Inferior parietal cortex (tissue), 1 donor: ENCODE measurements around the gene MRPL40.
"Not testable (repeated sequence)": the region's sequence is repeated elsewhere in the genome, so short reads cannot be mapped to it uniquely, and the experiment has no call there.

Experiments
- DNase-seq: peaks from one replicate; pipeline ENCODE4 v3.0.0-alpha.2; 2016; ENCODE audit errors: extremely low spot score

The MRPL40 gene

GRCh38 chr22:19406846-19407245 lies 25.5 kb upstream of the MRPL40 start:
- DNase-seq = no peak

DNA sequence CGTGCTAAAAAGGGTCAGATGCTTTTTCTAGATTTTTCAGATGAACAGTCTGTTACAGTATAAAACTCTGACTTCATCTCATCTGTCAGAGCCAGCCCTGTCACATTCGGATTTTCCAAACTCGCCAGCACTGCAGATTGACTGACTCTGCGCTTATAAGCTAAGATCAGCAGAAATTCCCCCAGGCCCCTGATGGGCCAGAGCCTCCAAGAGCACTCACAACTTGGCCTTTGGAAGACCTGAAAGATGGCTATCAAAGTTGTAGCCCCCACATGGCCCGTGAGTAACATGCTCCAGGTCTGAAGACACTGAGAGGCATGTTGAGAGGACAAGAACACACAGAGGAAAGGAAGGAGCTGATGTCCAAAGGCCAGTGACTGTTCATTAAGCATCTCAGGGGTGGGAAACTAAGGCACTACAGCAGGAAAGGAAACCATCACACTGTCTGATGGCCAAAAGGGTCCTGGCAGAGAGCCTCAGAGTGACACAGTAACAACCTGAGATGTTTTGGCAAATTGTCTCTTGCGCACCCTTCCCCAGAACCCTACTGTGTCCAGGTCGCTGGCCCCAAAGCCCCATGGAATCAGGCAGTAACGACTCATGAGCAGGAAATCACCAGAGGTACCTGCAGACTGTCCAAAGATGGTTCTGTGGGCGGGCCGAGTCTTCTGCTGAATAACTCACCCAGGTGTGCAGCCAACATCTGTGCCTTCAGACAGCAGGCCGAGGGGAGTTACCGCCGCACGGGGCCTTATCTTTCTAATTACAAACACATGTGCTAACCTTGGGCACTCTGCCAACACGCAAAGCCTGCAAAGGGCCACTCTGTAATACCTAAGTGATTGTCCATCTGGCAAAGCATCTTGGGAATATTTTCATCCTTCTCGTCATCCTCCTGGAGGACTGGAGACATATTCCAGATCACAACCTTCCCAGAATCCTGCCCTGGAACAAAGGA lies 24.4 kb upstream of the MRPL40 start:
- no peak for DNase-seq

GRCh38 chr22:19410941-19411689 lies 21.2 kb upstream of the MRPL40 start:
- no peak for DNase-seq

GRCh38 chr22:19411690-19412045 lies 20.7 kb upstream of the MRPL40 start:
- no peak for DNase-seq

- no peak for DNase-seq
Measured at GRCh38 chr22:19412478-19412877, 19.9 kb upstream of the MRPL40 start.

- DNase-seq = no peak
Measured at GRCh38 chr22:19412923-19413322, 19.4 kb upstream of the MRPL40 start.

DNA sequence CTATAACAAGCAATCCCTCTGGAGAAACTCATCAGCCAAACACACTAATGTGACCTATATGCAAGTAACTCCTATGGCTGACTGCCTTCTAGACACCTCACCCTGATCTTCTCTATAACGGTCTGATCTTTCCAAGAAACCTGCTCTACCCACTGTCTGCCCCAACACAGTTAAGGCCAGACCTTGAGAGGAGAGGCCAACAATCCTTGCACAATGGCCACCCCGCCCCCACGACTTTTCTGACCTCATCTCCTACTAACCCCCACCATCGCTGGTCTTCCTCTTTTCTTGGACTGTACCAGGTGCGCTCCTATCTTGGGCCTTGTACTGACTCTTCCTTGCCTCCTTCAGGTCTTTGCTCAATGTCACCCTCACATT lies 13.3 kb upstream of the MRPL40 start:
- peak; percentile 59 for DNase-seq

DNA sequence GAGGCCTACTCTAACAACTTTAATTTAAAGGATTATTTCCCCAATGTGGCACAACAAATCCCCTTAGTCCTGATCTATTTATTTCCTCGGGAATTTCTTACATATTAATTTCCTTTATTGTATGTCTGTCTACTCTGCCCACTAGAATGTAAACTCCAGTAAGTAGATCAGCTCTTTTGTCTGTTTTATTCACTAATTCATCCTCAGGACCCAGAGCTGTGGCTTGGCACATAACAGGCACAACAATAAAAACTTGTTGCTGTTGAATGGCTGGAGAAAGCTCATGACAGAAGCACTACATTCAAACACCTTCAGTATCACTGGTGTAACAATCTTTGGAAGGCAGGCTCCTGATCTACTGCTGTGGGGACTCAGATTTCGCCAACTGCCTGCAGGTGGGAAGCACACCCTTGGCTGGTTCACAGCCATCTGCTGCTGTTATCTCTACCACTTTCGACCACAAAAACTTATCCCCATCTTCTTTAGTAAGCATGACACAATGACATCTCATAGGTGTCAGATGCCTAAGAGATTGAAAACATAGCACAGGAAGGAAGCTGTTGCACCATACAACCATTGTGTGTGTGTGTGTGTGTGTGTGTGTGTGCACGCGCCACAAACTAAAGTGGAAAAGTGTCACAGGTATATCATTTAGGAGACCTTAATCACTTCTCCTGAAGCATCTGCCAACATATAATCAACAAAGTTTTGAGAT lies 12.7 kb upstream of the MRPL40 start:
- DNase-seq = peak; percentile 30

GRCh38 chr22:19420321-19420720 lies 12.0 kb upstream of the MRPL40 start:
- DNase-seq = no peak

GRCh38 chr22:19422440-19423301 lies 9.7 kb upstream of the MRPL40 start:
- DNase-seq = no peak

DNA sequence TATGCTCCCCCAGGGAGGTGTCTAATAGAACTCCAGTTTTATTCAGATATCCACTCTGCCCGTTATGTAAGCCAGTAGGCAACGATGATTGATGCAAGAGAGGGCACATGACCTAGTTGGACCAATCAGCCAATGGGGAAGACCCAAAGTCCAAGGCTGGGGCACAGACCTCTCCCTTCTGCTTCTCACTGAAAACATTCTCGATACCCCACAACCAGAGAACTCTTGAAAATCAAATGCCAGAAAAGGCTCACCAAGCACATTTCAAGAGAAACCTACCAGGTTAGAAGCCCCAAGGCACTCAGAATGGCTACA lies 8.2 kb upstream of the MRPL40 start:
- no peak for DNase-seq

DNA sequence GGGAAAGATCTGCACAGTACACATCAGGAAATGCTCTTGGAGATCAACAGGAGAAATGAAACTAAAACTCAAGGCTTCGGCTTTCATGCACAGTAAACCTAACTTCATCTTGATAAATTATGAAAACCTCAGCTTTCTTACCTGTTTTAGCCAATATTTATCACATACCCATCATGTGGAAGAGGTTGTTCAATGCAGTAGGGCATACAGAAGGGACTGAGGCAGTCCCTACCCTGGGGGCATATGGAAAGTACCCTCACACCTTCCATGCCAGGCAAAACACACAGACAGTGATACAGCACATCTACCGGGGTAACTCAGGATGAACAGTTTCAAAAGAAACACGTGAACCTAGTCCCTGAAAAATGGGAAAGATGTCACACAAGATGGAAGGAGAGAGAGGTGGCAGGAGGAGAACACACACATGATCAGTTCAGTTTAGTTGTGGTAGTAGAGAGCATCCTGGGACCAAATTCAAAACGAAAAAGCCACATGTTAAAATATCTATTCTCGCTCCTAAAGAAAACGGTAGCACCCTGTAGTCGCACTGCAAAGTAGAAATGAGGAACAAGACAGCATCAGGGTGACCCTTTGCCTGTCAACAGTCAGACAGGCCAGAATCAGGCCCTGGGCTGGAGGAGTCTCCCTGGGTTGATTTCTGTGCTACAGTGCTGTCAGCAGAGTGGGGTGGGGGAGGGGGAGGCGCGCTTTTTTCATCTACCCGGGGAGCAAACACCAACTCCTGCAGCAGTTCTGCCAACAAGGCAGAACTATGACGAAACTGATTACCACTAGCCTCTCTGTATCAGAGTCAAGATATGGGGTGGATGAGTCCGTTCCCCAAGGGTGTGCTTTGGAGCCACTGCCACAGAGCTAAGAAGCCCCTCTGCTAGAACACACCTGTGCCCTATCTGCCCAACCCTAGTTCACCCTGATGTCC lies 2.1 kb upstream of the MRPL40 start:
- no peak for DNase-seq

DNA sequence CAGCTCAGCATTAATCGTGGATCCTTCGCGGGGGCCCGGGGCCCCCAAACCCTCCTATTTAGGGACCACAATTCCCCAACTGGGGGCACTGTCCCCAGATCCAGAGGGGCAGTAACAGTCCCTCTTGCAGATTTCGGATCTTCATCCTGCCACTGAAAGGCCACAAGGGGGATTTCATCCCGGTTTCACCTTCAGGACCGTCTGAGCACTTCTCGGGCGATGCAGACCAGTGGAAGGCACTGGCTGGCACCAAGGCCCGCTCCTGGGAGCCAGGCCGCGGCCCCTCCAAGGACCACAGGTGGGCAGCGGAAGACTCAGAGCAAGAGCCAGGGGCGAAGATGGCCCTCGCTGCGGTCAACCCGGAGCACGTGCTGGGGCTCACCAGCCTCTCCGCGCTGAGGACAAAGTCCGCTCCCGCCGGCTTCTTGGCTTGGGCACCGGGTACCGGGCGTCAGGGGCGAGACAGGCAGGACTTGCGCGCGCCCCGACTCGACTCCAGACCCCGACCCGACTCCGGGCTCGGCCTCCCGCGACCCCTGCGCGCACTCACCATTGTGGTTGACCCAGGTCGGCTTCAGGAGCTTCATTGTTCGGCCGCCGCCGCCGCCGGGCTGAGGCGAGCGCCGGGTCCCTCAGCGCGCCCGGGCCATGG lies 1.3 kb upstream of the MRPL40 start:
- DNase-seq = no peak

DNA sequence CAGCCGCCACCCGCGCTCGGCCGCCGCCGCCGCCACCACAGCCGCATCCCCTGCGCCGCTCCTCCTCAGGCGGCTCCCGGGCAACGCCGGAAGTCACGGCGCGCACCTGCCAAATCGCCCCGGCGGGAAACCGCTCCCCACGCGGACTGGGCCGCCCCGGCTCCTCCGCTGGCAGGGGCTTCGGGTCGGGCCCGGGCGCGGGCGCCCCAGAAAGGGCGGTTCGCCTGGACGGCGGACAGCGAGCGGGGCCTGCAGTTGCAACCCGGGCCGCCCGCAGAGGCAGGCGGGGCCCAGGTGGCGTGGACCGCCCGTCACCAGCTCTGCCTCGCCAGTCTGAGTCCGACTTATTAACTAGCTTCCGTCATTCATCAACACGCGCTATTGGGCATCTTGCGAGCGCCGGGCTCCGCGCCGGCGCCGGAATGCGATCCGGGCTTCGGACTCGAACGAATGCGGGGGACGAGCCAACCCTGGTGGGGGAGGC lies 654 bp upstream of the MRPL40 start, which contains the start of gene HIRA:
TSS of gene HIRA (minus strand) at position 85 of the 484 bp plus-strand sequence. CDS start 257 bp downstream, outside the sequence.
- DNase-seq = peak; percentile 80

DNA sequence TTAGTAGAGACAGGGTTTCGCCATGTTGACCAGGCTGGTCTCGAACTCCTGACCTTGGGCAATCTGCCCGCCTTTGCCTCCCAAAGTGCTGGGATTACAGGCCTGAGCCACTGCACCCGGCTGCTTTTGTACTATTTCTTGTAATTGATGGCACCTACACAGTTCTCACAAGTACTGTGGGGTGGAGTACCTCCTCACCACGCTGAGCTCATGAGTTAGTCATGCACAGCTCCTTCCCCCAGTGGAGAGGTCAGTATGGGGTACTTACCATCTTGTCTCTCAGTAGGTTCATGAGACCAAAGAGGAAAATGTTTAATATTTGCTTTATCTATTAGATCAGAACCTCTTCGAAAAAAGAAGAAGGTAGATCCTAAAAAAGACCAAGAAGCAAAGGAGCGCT lies 2.1 kb downstream of the MRPL40 start:
- DNase-seq = no peak

DNA sequence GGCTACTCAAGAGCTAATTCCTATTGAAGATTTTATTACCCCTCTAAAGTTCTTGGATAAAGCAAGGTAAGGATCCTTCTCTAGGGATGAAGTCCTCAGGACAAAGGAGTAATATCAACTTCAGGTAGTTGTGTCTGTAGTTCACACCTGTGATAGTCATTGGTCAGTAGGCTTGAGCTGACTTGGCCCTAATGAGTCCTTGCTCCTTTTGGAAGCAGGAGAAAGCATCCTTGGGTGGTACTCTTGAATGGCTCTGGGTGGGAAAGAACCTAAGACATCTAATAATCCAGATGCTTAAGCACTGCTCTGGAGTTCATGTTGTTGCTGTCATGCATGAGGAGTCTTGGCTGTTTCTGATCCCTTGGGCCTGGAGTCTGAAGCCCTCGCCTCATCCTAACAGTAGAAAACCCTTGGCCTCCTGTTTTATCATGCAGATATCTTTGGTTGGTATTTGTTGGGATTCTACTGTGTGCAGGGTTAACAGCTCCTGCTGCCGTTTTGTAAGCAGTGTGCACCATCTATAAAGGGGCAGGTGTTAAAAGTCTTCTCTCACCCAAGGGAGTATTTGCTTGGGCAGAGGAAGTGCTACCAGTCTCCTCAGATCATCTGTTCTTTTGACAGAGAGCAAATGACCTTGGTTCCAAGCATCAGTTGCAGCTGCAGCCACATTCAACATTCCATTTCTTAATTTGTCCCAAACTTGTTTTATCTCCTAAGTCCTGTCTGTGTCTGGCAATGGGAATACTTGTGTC lies 2.7 kb downstream of the MRPL40 start:
- DNase-seq = no peak

DNA sequence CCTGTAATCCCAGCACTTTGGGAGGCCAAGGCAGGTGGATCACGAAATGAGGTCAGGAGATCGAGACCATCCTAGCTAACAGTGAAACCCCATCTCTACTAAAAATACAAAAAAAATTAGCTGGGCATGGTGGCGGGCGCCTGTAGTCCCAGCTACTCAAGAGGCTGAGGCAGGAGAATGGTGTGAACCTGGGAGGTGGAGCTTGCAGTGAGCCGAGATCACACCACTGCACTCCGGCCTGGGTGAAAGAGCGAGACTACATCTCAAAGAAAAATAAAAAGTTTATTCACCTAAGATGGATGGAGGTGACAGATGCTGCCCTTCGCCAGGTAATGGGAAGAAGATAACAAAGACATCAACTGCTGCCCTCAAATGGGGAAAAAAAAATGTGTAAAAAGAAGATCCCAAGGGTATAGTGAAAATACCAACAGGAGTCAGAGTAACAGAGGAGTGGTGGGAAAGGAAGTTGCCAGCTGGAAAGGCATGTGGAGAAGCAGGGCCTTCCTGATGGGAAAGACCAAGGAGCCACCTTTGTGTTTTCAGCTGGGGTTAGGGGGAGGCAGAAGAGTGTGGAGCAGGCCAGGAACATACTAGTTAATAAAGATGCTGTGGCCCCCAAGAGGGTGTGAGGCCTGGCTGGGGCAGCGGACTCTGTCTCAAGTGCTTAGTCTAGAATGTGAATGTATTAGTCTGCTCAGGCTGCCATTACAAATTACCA lies 4.3 kb downstream of the MRPL40 start:
- not testable (repeated sequence) for DNase-seq

DNA sequence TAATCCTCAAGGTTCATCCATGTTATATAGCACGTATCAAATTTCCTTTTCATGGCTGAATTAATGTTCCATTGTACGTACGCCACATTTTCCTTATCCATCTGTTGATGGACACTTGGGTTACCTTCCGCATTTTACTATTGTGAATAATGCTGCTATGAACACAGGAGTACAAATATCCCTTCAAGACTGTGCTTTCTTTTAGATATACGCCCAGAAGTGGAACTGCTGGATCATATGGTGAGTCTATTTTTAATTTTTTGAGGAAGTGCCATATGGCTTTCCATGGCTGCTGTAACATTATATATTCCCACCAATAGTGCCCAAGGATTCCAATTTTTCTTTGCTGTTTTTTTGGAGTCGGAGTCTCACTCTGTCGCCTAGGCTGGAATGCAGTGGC lies 6.0 kb downstream of the MRPL40 start:
- DNase-seq = no peak
